ENCODE data around the gene LRRC56. TPM values are rescaled to one million over a fixed set of nuclear protein-coding genes. Genes with fewer than 3 reads are reported as not detected.

Gene LRRC56
- total RNA-seq, 6 experiments from 2014 or later = 0.23 to 0.83 (median 0.55) TPM

GRCh38 chr11:558503-558902, 21.2 kb downstream of the LRRC56 start:
- Mint-ChIP-seq H3K4me1 (ENCODE audit: low read depth) (no peaks in the 10 kb centered on the region), H3K36me3 (ENCODE audit: low read depth) (no peaks in the 10 kb centered on the region), H3K4me3 (no peak overlapping the region), H3K27me3 (ENCODE audit: insufficient read depth) (peaks cover 10% of the 10 kb centered on the region), H3K27ac (no peak overlapping the region), H3K9me3 (no peaks in the 10 kb centered on the region)
- TF ChIP-seq, protein P1, sequence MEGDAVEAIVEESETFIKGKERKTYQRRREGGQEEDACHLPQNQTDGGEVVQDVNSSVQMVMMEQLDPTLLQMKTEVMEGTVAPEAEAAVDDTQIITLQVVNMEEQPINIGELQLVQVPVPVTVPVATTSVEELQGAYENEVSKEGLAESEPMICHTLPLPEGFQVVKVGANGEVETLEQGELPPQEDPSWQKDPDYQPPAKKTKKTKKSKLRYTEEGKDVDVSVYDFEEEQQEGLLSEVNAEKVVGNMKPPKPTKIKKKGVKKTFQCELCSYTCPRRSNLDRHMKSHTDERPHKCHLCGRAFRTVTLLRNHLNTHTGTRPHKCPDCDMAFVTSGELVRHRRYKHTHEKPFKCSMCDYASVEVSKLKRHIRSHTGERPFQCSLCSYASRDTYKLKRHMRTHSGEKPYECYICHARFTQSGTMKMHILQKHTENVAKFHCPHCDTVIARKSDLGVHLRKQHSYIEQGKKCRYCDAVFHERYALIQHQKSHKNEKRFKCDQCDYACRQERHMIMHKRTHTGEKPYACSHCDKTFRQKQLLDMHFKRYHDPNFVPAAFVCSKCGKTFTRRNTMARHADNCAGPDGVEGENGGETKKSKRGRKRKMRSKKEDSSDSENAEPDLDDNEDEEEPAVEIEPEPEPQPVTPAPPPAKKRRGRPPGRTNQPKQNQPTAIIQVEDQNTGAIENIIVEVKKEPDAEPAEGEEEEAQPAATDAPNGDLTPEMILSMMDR (IDR thresholded peaks at IDR 0.05) = no peak
- no peak for DNase-seq

- Mint-ChIP-seq H3K9me3 (no peaks in the 10 kb centered on the region), H3K27me3 (ENCODE audit: insufficient read depth) (peaks cover 10% of the 10 kb centered on the region), H3K27ac (no peak overlapping the region), H3K36me3 (ENCODE audit: low read depth) (no peaks in the 10 kb centered on the region), H3K4me1 (ENCODE audit: low read depth) (no peaks in the 10 kb centered on the region), H3K4me3 (no peak overlapping the region)
- DNase-seq = no peak
- TF ChIP-seq, protein P1 (IDR thresholded peaks at IDR 0.05) = peak; percentile 24; the same call in 1 of the 2 replicates
These were observed 21.8 kb downstream of the LRRC56 start for GRCh38 chr11:559020-559620.

DNA sequence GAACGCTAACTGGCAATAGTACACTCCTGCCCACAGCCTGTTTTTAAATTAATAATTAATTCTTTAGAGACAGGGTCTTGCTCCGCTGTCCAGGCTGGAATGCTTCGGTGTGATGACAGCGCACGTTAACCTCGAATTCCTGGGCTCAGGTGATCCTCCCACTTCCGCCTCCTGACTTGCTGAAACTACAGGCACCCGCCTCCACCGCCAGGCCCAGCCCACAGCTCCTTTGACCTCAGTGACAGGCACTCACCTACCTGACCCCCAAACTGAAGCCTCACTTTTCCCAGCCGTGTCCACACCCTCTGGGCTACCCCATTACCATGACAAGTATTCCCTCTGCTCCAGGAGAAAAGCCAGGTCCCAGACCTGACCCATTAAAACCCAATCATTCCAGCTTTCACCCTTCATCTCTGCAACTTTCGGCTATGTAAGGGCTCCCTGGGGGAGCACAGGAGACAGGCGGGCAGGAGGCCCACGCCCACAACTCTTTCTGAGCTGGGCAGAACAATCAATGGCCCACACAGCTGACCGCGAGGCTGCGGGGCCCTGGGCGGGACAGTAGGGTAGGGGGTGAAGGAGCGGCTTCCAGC, 22.5 kb downstream of the LRRC56 start:
- no peaks in the 10 kb centered on the region for H3K4me1 Mint-ChIP-seq (ENCODE audit: low read depth)
- TF ChIP-seq, protein P1 (IDR thresholded peaks at IDR 0.05) = no peak
- peak overlapping the region; percentile 64 for H3K4me3 Mint-ChIP-seq
- no peak for DNase-seq
- H3K36me3 Mint-ChIP-seq (ENCODE audit: low read depth) = no peaks in the 10 kb centered on the region
- H3K27me3 Mint-ChIP-seq (ENCODE audit: insufficient read depth) = peaks cover 10% of the 10 kb centered on the region
- no peak overlapping the region for H3K27ac Mint-ChIP-seq
- no peaks in the 10 kb centered on the region for H3K9me3 Mint-ChIP-seq

GRCh38 chr11:560305-561147, 23.2 kb downstream of the LRRC56 start, which contains the start of the genes LMNTD2 and RASSF7:
LMNTD2 (minus strand) TSS chr11:560738; CDS start chr11:560716, 22 bp downstream.
RASSF7 (plus strand) TSS chr11:560970; CDS start chr11:561769, 799 bp downstream.
- TF ChIP-seq, protein P1 (IDR thresholded peaks at IDR 0.05) = no peak
- Mint-ChIP-seq H3K27me3 (ENCODE audit: insufficient read depth) (peaks cover 10% of the 10 kb centered on the region), H3K36me3 (ENCODE audit: low read depth) (no peaks in the 10 kb centered on the region)

GRCh38 chr11:561148-562003, 24.0 kb downstream of the LRRC56 start:
- peak overlapping the region; percentile 43; the same call in 1 of the 2 replicates for H3K27ac Mint-ChIP-seq
- no peaks in the 10 kb centered on the region for H3K4me1 Mint-ChIP-seq (ENCODE audit: low read depth)
- H3K36me3 Mint-ChIP-seq (ENCODE audit: low read depth) = no peaks in the 10 kb centered on the region
- peaks cover 8% of the 10 kb centered on the region for H3K27me3 Mint-ChIP-seq (ENCODE audit: insufficient read depth)
- H3K4me3 Mint-ChIP-seq = peak overlapping the region; percentile 88
- no peaks in the 10 kb centered on the region for H3K9me3 Mint-ChIP-seq
- TF ChIP-seq, protein P1 (IDR thresholded peaks at IDR 0.05) = no peak
- peak; percentile 37 for DNase-seq

More at GRCh38 chr11:560305-561147, 23.2 kb downstream of the LRRC56 start, which contains the start of the genes LMNTD2 and RASSF7:
- no peaks in the 10 kb centered on the region for H3K9me3 Mint-ChIP-seq
- peak; percentile 56 for DNase-seq
- peak within 1 kb of the TSS; percentile 88 for H3K4me3 Mint-ChIP-seq
- peak within 1 kb of the TSS; percentile 43; the same call in 1 of the 2 replicates for H3K27ac Mint-ChIP-seq
- no peaks in the 10 kb centered on the region for H3K4me1 Mint-ChIP-seq (ENCODE audit: low read depth)

All from HFFc6 (cell line).